Lower lobe of right lung (tissue), 2 donors: ENCODE data around the gene ARHGAP28. TPM values are rescaled to one million over a fixed set of nuclear protein-coding genes. Genes with fewer than 3 reads are reported as not detected.
A peak's percentile ranks its signal among the peaks of the same experiment; 100 is the strongest.

ENCODE experiments used
- ATAC-seq, 2 donors: fragments of 200-7000 bp; cut with Tn5 transposase; one replicate each; pipeline ENCODE4 v1.9.1; 2020 to 2022; ENCODE audit warnings: mild to moderate bottlenecking in 2 of 2, moderate library complexity in 2 of 2
- DNase-seq: peaks from one replicate; pipeline ENCODE4 v3.0.0-alpha.2; 2020
- H3K27ac ChIP-seq: fragments of 200-600 bp; one replicate; pipeline ENCODE4 v1.8.0; 2022
- H3K27me3 ChIP-seq: fragments of 200-600 bp; one replicate; pipeline ENCODE4 v1.8.0; 2022; ENCODE audit warnings: low read depth
- H3K36me3 ChIP-seq: fragments of 200-600 bp; one replicate; pipeline ENCODE4 v1.8.0; 2022; ENCODE audit warnings: mild to moderate bottlenecking
- H3K4me1 ChIP-seq: fragments of 200-600 bp; one replicate; pipeline ENCODE4 v1.8.0; 2022
- H3K4me3 ChIP-seq: fragments of 200-600 bp; one replicate; pipeline ENCODE4 v1.8.0; 2022; ENCODE audit warnings: mild to moderate bottlenecking
- H3K9me3 ChIP-seq: fragments of 200-600 bp; one replicate; pipeline ENCODE4 v1.8.0; 2022
- CTCF ChIP-seq: fragments of 200-600 bp; IDR thresholded peaks from one replicate; pipeline ENCODE4 v1.8.0; 2022; ENCODE audit warnings: antibody characterized with exemption, mild to moderate bottlenecking
- intact Hi-C: fragments of 100-400 bp; cut with DNase I; formaldehyde crosslinking; loops from one replicate; pipeline ENCODE4 v1.11.0; 2022
- total RNA-seq: library from RNA; stranded (reverse); fragmentation: NEBNext Ultra II Directional; extraction: Animal tissue kit (Norgen Biotek cat#: 25700); gene quantifications from one replicate; pipeline ENCODE4 v1.2.1, GENCODE V29; 2021
- donor health status: DM: no; HTN: yes; CAD: no; lungs with severe emphysema.

ARHGAP28 gene
- total RNA-seq, 1 donor from 2014 or later = 13.1 TPM

- no peaks in the 10 kb centered on the region for H3K27me3 ChIP-seq
- H3K27ac ChIP-seq = peak overlapping the region; percentile 66
- no peak for DNase-seq
- no peak overlapping the region for H3K4me3 ChIP-seq
- peak; percentile 34 to 38 for ATAC-seq
- TF ChIP-seq CTCF = no peak
- no peaks in the 10 kb centered on the region for H3K36me3 ChIP-seq
- intact Hi-C loops = no loop called here
- H3K9me3 ChIP-seq = no peaks in the 10 kb centered on the region
- H3K4me1 ChIP-seq = peaks cover 13% of the 10 kb centered on the region
These were observed 51.7 kb downstream of the ARHGAP28 start for GRCh38 chr18:6781142-6781714.

GRCh38 chr18:6781796-6782195 lies 52.3 kb downstream of the ARHGAP28 start:
- Histone ChIP-seq H3K36me3 (no peaks in the 10 kb centered on the region), H3K4me1 (peaks cover 13% of the 10 kb centered on the region), H3K27me3 (no peaks in the 10 kb centered on the region), H3K27ac (peak overlapping the region; percentile 66), H3K9me3 (no peaks in the 10 kb centered on the region), H3K4me3 (no peak overlapping the region)
- DNase-seq (no peak), ATAC-seq (peak; percentile 24 to 57)
- TF ChIP-seq CTCF = no peak
- intact Hi-C loops = no loop called here

GRCh38 chr18:6782861-6783260 lies 53.3 kb downstream of the ARHGAP28 start:
- H3K27me3 ChIP-seq = no peaks in the 10 kb centered on the region
- H3K4me3 ChIP-seq = no peak overlapping the region
- H3K27ac ChIP-seq = no peak overlapping the region
- H3K36me3 ChIP-seq = no peaks in the 10 kb centered on the region
- DNase-seq (no peak), ATAC-seq (no peak)
- intact Hi-C loops = no loop called here
- peaks cover 13% of the 10 kb centered on the region for H3K4me1 ChIP-seq
- TF ChIP-seq CTCF = no peak
- no peaks in the 10 kb centered on the region for H3K9me3 ChIP-seq

GRCh38 chr18:6784046-6784445 lies 54.5 kb downstream of the ARHGAP28 start:
- DNase-seq (no peak), ATAC-seq (no peak)
- Histone ChIP-seq H3K36me3 (no peaks in the 10 kb centered on the region), H3K27ac (no peak overlapping the region), H3K4me1 (peaks cover 13% of the 10 kb centered on the region), H3K4me3 (no peak overlapping the region), H3K27me3 (no peaks in the 10 kb centered on the region), H3K9me3 (no peaks in the 10 kb centered on the region)
- no peak for TF ChIP-seq CTCF
- intact Hi-C loops = no loop called here

GRCh38 chr18:6785001-6785400 lies 55.5 kb downstream of the ARHGAP28 start:
- ATAC-seq = no peak
- intact Hi-C loops = no loop called here
- Histone ChIP-seq H3K4me3 (no peak overlapping the region), H3K27me3 (no peaks in the 10 kb centered on the region), H3K27ac (no peak overlapping the region), H3K4me1 (peaks cover 13% of the 10 kb centered on the region), H3K9me3 (no peaks in the 10 kb centered on the region), H3K36me3 (no peaks in the 10 kb centered on the region)
- no peak for DNase-seq
- no peak for TF ChIP-seq CTCF
